Neural crest cell (in vitro differentiated cells): ENCODE data around the gene RORB. TPM values are rescaled to one million over a fixed set of nuclear protein-coding genes. Genes with fewer than 3 reads are reported as not detected.

Source experiments
- DNase-seq: peaks from one replicate; pipeline ENCODE4 v3.0.0; 2021; ENCODE audit warnings: low read depth, mixed read lengths, low spot score
- H3K27ac Mint-ChIP-seq: one replicate; pipeline ENCODE4 v1.8.0; 2021; ENCODE audit warnings: mild to moderate bottlenecking, mixed read lengths; ENCODE audit not compliant: unreplicated experiment
- H3K27me3 Mint-ChIP-seq: 2 replicates; pipeline ENCODE4 v1.8.0; 2021; ENCODE audit warnings: low read depth, mild to moderate bottlenecking, mixed read lengths
- H3K36me3 Mint-ChIP-seq: 2 replicates; pipeline ENCODE4 v1.8.0; 2021; ENCODE audit warnings: low read depth, mild to moderate bottlenecking, mixed read lengths
- H3K4me1 Mint-ChIP-seq: 2 replicates; pipeline ENCODE4 v1.8.0; 2021; ENCODE audit warnings: mixed read lengths
- H3K4me3 Mint-ChIP-seq: one replicate; pipeline ENCODE4 v1.8.0; 2021; ENCODE audit warnings: mild to moderate bottlenecking, mixed read lengths
- H3K9me3 Mint-ChIP-seq: 2 replicates; pipeline ENCODE4 v1.8.0; 2021; ENCODE audit warnings: mixed read lengths
- CTCF ChIP-seq: fragments of 200-600 bp; sonication (generic); conservative IDR thresholded peaks from 2 replicates; pipeline ENCODE4 v1.5.0; 2021; ENCODE audit warnings: antibody characterized with exemption, mild to moderate bottlenecking
- total RNA-seq: library from RNA; stranded (reverse); gene quantifications from 2 replicates; pipeline ENCODE4 v1.2.1, GENCODE V29; 2021

The RORB gene
- total RNA-seq, 1 donor from 2014 or later = 0.35 TPM

GRCh38 chr9:74589576-74589975, 92.4 kb downstream of the RORB start:
- no peaks in the 10 kb centered on the region for H3K4me1 Mint-ChIP-seq

GRCh38 chr9:74595286-74595685, 98.2 kb downstream of the RORB start:
- Mint-ChIP-seq H3K27me3 (no peaks in the 10 kb centered on the region), H3K27ac (no peak overlapping the region), H3K4me3 (no peak overlapping the region), H3K9me3 (no peaks in the 10 kb centered on the region), H3K36me3 (no peaks in the 10 kb centered on the region), H3K4me1 (no peaks in the 10 kb centered on the region)
- TF ChIP-seq CTCF = no peak
- DNase-seq = no peak

More at GRCh38 chr9:74589576-74589975, 92.4 kb downstream of the RORB start:
- H3K27me3 Mint-ChIP-seq = no peaks in the 10 kb centered on the region
- H3K36me3 Mint-ChIP-seq = no peaks in the 10 kb centered on the region
- H3K27ac Mint-ChIP-seq = no peak overlapping the region
- DNase-seq = no peak
- no peak for TF ChIP-seq CTCF
- H3K9me3 Mint-ChIP-seq = no peaks in the 10 kb centered on the region
- no peak overlapping the region for H3K4me3 Mint-ChIP-seq

- no peaks in the 10 kb centered on the region for H3K27me3 Mint-ChIP-seq
- H3K9me3 Mint-ChIP-seq = no peaks in the 10 kb centered on the region
- H3K27ac Mint-ChIP-seq = no peak overlapping the region
- no peaks in the 10 kb centered on the region for H3K4me1 Mint-ChIP-seq
- no peaks in the 10 kb centered on the region for H3K36me3 Mint-ChIP-seq
- no peak for TF ChIP-seq CTCF
- no peak for DNase-seq
- no peak overlapping the region for H3K4me3 Mint-ChIP-seq
Measured at GRCh38 chr9:74598874-74599273, 101.7 kb downstream of the RORB start.

GRCh38 chr9:74609671-74610405, 112.7 kb downstream of the RORB start:
- H3K36me3 Mint-ChIP-seq = no peaks in the 10 kb centered on the region
- H3K4me3 Mint-ChIP-seq = no peak overlapping the region
- TF ChIP-seq CTCF = no peak
- H3K27ac Mint-ChIP-seq = no peak overlapping the region
- H3K27me3 Mint-ChIP-seq = no peaks in the 10 kb centered on the region
- H3K9me3 Mint-ChIP-seq = peaks cover 2% of the 10 kb centered on the region
- H3K4me1 Mint-ChIP-seq = no peaks in the 10 kb centered on the region
- DNase-seq = no peak

- no peaks in the 10 kb centered on the region for H3K27me3 Mint-ChIP-seq
- H3K4me1 Mint-ChIP-seq = no peaks in the 10 kb centered on the region
- no peak overlapping the region for H3K27ac Mint-ChIP-seq
- DNase-seq = no peak
- no peak overlapping the region for H3K4me3 Mint-ChIP-seq
- no peak for TF ChIP-seq CTCF
- H3K9me3 Mint-ChIP-seq = peaks cover 2% of the 10 kb centered on the region
- no peaks in the 10 kb centered on the region for H3K36me3 Mint-ChIP-seq
Measured at GRCh38 chr9:74610523-74611061, 113.5 kb downstream of the RORB start.
